ENCODE measurements around the gene MT1E. TPM values are rescaled to one million over a fixed set of nuclear protein-coding genes. Genes with fewer than 3 reads are reported as not detected.

MT1E gene
- total and polyA plus RNA-seq, 2 donors from 2014 or later, result 191 to 258 TPM

DNA sequence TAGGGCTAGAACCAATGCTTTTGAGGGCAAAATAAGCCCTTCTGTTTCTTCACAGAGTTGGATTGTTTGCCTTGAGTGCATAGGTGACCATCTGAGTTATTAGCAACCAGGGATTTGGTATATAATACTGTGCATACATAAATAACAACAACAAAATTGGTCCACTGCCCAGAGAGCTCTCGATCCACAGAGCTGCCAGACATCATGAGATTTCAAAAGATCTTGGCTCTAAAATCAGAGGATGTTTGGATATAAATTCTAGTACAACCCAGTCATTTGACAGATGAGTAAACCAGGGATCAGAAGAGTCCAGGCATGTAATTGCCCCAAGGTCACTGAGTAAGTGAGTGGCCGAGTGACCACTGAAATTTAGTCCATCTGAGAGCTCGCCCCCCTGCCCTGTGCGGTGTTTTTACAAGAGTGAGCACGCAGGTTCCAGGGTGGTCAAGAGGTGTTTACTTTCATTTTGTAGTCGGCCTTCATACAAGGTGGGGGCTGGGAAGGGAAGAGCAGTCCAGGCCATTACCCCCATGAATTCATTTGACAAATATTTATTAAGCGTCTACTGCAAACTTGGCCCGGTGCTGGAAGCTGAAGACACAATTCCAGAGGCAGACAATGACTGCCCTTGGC is 19.0 kb upstream of the MT1E start:
- TF ChIP-seq, protein P1, sequence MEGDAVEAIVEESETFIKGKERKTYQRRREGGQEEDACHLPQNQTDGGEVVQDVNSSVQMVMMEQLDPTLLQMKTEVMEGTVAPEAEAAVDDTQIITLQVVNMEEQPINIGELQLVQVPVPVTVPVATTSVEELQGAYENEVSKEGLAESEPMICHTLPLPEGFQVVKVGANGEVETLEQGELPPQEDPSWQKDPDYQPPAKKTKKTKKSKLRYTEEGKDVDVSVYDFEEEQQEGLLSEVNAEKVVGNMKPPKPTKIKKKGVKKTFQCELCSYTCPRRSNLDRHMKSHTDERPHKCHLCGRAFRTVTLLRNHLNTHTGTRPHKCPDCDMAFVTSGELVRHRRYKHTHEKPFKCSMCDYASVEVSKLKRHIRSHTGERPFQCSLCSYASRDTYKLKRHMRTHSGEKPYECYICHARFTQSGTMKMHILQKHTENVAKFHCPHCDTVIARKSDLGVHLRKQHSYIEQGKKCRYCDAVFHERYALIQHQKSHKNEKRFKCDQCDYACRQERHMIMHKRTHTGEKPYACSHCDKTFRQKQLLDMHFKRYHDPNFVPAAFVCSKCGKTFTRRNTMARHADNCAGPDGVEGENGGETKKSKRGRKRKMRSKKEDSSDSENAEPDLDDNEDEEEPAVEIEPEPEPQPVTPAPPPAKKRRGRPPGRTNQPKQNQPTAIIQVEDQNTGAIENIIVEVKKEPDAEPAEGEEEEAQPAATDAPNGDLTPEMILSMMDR (IDR thresholded peaks at IDR 0.05; ENCODE audit: borderline replicate concordance, extremely low read depth, insufficient read depth), result no peak
- DNase-seq, result peak in 3 of 5 donors; percentile 51 to 85 (median 68)
- peak overlapping the region in 1 of 3 donors; percentile 4 for H3K4me3 ChIP-seq (ENCODE audit: low read length in 3 of 3)
- H3K27me3 ChIP-seq (ENCODE audit: control insufficient read depth, insufficient read depth, low read length), result no peaks in the 10 kb centered on the region
- intact Hi-C loops (cut with DNase I), result loop anchor here (10.0 kb wide), 1 partner anchor 78 kb away; the partner anchor contains the start of gene MT1X
- H3K4me1 ChIP-seq (ENCODE audit: control insufficient read depth in 2 of 3, insufficient read depth in 2 of 3, low read depth in 1 of 3, low read length in 3 of 3), result peaks cover 0 to 30% (median 17%) of the 10 kb centered on the region in 3 donors
- no peak for FAIRE-seq
- H3K27ac ChIP-seq (ENCODE audit: low read depth in 2 of 2, low read length in 2 of 2), result peak overlapping the region; percentile 94 to 96
- H3K9ac ChIP-seq (ENCODE audit: low read length in 3 of 3), result peak overlapping the region in 1 of 3 donors; percentile 0
- H3K9me3 ChIP-seq (ENCODE audit: control insufficient read depth in 2 of 3, insufficient read depth in 1 of 3, low read length in 3 of 3), result no peaks in the 10 kb centered on the region
- no peaks in the 10 kb centered on the region for H3K36me3 ChIP-seq (ENCODE audit: control insufficient read depth in 2 of 3, insufficient read depth in 3 of 3, low read length in 3 of 3)

DNA sequence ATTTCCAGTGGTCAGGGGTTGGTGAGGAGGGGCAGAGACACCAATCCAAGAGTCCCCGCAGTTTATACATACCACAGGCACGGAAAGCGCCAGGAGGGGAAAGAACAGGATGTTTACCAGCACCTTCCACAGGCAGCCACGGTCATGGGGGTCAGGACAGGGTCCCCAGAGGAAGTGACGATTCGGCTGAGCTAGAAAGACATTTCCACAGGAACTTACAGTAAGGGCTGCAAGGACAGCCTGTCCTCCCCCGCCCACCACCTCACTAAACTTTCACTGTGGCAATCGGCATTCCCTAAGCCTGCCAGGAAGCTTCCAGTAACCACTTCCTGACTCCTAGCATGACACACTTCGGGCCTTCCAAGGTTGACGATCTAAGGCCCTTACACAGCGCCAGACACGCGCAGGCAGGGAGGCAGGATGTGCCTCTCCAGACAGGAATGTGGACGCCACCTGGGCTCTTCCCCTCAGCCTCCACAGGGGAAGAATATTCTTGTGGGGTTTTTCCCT is 18.4 kb upstream of the MT1E start:
- DNase-seq, result peak; percentile 65 to 95 (median 71)
- no peaks in the 10 kb centered on the region for H3K36me3 ChIP-seq (ENCODE audit: control insufficient read depth in 2 of 3, insufficient read depth in 3 of 3, low read length in 3 of 3)
- H3K27ac ChIP-seq (ENCODE audit: low read depth in 2 of 2, low read length in 2 of 2), result peak overlapping the region; percentile 94 to 96
- H3K9ac ChIP-seq (ENCODE audit: low read length in 3 of 3), result peak overlapping the region in 1 of 3 donors; percentile 38
- H3K9me3 ChIP-seq (ENCODE audit: control insufficient read depth in 2 of 3, insufficient read depth in 1 of 3, low read length in 3 of 3), result no peaks in the 10 kb centered on the region
- intact Hi-C loops (cut with DNase I), result loop anchor here (10.0 kb wide), 1 partner anchor 78 kb away; the partner anchor contains the start of gene MT1X
- TF ChIP-seq, protein P1 (IDR thresholded peaks at IDR 0.05; ENCODE audit: borderline replicate concordance, extremely low read depth, insufficient read depth), result no peak
- no peaks in the 10 kb centered on the region for H3K27me3 ChIP-seq (ENCODE audit: control insufficient read depth, insufficient read depth, low read length)
- FAIRE-seq, result no peak
- H3K4me1 ChIP-seq (ENCODE audit: control insufficient read depth in 2 of 3, insufficient read depth in 2 of 3, low read depth in 1 of 3, low read length in 3 of 3), result peaks cover 0 to 32% (median 17%) of the 10 kb centered on the region in 3 donors
- H3K4me3 ChIP-seq (ENCODE audit: low read length in 3 of 3), result peak overlapping the region in 1 of 3 donors; percentile 92

DNA sequence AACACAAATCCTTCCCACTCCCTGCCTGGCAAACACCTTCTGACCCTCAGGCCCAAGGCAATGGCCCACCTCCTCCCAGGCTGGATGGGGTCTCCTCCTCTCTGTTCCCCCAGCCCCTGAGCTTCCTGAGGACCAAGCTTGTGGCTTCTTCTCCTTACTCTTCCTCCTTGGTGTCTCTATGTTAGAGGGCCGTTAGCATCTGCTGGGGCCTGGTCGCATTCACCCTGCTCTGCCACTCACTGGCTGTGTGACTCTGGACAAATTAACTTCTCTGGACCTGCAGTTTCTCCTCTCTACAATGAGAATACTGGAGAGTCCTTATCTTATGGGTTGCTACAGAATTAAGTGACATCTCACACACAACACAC is 17.9 kb upstream of the MT1E start:
- Histone ChIP-seq H3K36me3 (ENCODE audit: control insufficient read depth in 2 of 3, insufficient read depth in 3 of 3, low read length in 3 of 3) (no peaks in the 10 kb centered on the region), H3K27ac (ENCODE audit: low read depth in 2 of 2, low read length in 2 of 2) (peak overlapping the region; percentile 94 to 96), H3K9me3 (ENCODE audit: control insufficient read depth in 2 of 3, insufficient read depth in 1 of 3, low read length in 3 of 3) (no peaks in the 10 kb centered on the region), H3K9ac (ENCODE audit: low read length in 3 of 3) (peak overlapping the region in 1 of 3 donors; percentile 38), H3K27me3 (ENCODE audit: control insufficient read depth, insufficient read depth, low read length) (no peaks in the 10 kb centered on the region), H3K4me3 (ENCODE audit: low read length in 3 of 3) (peak overlapping the region in 2 of 3 donors; percentile 59 to 92), H3K4me1 (ENCODE audit: control insufficient read depth in 2 of 3, insufficient read depth in 2 of 3, low read depth in 1 of 3, low read length in 3 of 3) (peaks cover 0 to 32% (median 17%) of the 10 kb centered on the region in 3 donors)
- no peak for FAIRE-seq
- intact Hi-C loops (cut with DNase I), result loop anchor here (10.0 kb wide), 1 partner anchor 77 kb away; the partner anchor contains the start of gene MT1X
- no peak for DNase-seq
- TF ChIP-seq, protein P1 (IDR thresholded peaks at IDR 0.05; ENCODE audit: borderline replicate concordance, extremely low read depth, insufficient read depth), result no peak

Measured in kidney (tissue), 14 donors.